H1 (cell line): ENCODE data around the gene TTC8. TPM values are rescaled to one million over a fixed set of nuclear protein-coding genes. Genes with fewer than 3 reads are reported as not detected.

ENCODE experiments used
- CTCF ChIA-PET: fragments of 300-600 bp; sonication (Branson Sonifier 250); formaldehyde crosslinking; loops from one replicate; lab custom pipeline; 2021; ENCODE audit not compliant: partially characterized antibody; lab: Charles Lee
- POLR2A ChIA-PET: fragments of 300-600 bp; sonication (Branson Sonifier 250); formaldehyde crosslinking; loops from one replicate; lab custom pipeline; 2021; ENCODE audit warnings: inconsistent platforms; ENCODE audit not compliant: partially characterized antibody; lab: Charles Lee
- DNase-seq, 2 experiments: peaks; one replicate each; pipeline versions ENCODE4 v3.0.0 to v3.0.0-alpha.2; 2010 to 2022; ENCODE audit warnings: low spot score in 2 of 2, low read depth in 1 of 2, mixed read lengths in 1 of 2
- FAIRE-seq: peaks from 2 replicates; lab custom pipeline; 2011; peaks lifted over from hg19 to GRCh38; lab: Jason Lieb, UNC
- H2AFZ ChIP-seq: 2 replicates; pipeline ENCODE4 v1.8.1; 2012; ENCODE audit warnings: low read length, inconsistent platforms
- H2AK5ac ChIP-seq: 2 replicates; pipeline ENCODE4 v1.6.1; 2013; ENCODE audit warnings: low read depth, low read length
- H2BK120ac ChIP-seq: replicated peaks from 2 replicates; pipeline ENCODE3; 2013; ENCODE audit warnings: low read depth, low read length, inconsistent platforms
- H2BK12ac ChIP-seq: 2 replicates; pipeline ENCODE4 v1.6.1; 2013; ENCODE audit warnings: low read depth, low read length
- H2BK15ac ChIP-seq: 2 replicates; pipeline ENCODE4 v1.6.1; 2013; ENCODE audit warnings: low read length
- H2BK20ac ChIP-seq: 2 replicates; pipeline ENCODE4 v1.6.1; 2013; ENCODE audit warnings: low read length
- H2BK5ac ChIP-seq: 2 replicates; pipeline ENCODE4 v1.6.1; 2013; ENCODE audit warnings: low read depth, low read length
- H3K14ac ChIP-seq: 2 replicates; pipeline ENCODE4 v1.6.1; 2013; ENCODE audit warnings: inconsistent platforms; ENCODE audit not compliant: insufficient read length
- H3K18ac ChIP-seq: 2 replicates; pipeline ENCODE4 v1.6.1; 2013; ENCODE audit warnings: low read length; ENCODE audit errors: extremely low read depth
- H3K23ac ChIP-seq: 2 replicates; pipeline ENCODE4 v1.6.1; 2013; ENCODE audit warnings: inconsistent platforms; ENCODE audit not compliant: insufficient read length
- H3K23me2 ChIP-seq: 2 replicates; pipeline ENCODE4 v1.6.1; 2013; ENCODE audit warnings: low read depth, low read length
- H3K27ac ChIP-seq: 2 replicates; pipeline ENCODE4 v1.6.1; 2011; ENCODE audit warnings: low read depth, low read length, inconsistent platforms
- H3K27me3 ChIP-seq, 4 experiments: replicated peaks in 1 of 4; 1 replicate in 1 of 4; 2 replicates in 3 of 4; pipeline versions ENCODE4 v1.6.1 to v1.8.1; 2011 to 2013; ENCODE audit warnings: low read length in 3 of 4, mild to moderate bottlenecking in 3 of 4, inconsistent platforms in 2 of 4, mixed read lengths in 2 of 4, moderate library complexity in 1 of 4; ENCODE audit not compliant: control insufficient read depth in 3 of 4, insufficient read depth in 3 of 4; ENCODE audit errors: extremely low read depth in 1 of 4
- H3K36me3 ChIP-seq, 4 experiments: 2 replicates each; pipeline versions ENCODE4 v1.6.1 to v1.8.1; 2011 to 2013; ENCODE audit warnings: mild to moderate bottlenecking in 4 of 4, low read length in 3 of 4, moderate library complexity in 2 of 4, control low read depth in 1 of 4, inconsistent platforms in 1 of 4; ENCODE audit not compliant: insufficient read depth in 4 of 4, control insufficient read depth in 2 of 4
- H3K4ac ChIP-seq: replicated peaks from 2 replicates; pipeline ENCODE3; 2013; ENCODE audit warnings: low read length, low read depth, mixed read lengths, inconsistent platforms; ENCODE audit not compliant: insufficient read length
- H3K4me1 ChIP-seq, 4 experiments: replicated peaks in 1 of 4; 1 replicate in 1 of 4; 2 replicates in 3 of 4; pipeline versions ENCODE4 v1.6.1 to v1.8.1; 2011 to 2013; ENCODE audit warnings: low read length in 3 of 4, inconsistent platforms in 2 of 4, mixed read lengths in 1 of 4; ENCODE audit not compliant: insufficient read depth in 4 of 4, control insufficient read depth in 3 of 4
- H3K4me2 ChIP-seq, 2 experiments: 2 replicates each; pipeline versions ENCODE4 v1.6.1 to v1.8.1; 2011 to 2013; ENCODE audit warnings: low read depth in 2 of 2, low read length in 2 of 2, control low read depth in 1 of 2, inconsistent platforms in 1 of 2, mild to moderate bottlenecking in 1 of 2; ENCODE audit not compliant: insufficient read depth in 1 of 2
- H3K4me3 ChIP-seq, 4 experiments: fragments of 200-600, 300-600 bp in 1 of 4; sonication (generic), shearing (Covaris generic), sonication (Bioruptor Twin) in 1 of 4; 2 replicates each; pipeline versions ENCODE4 v1.5.1 to v1.8.1; 2011 to 2016; ENCODE audit warnings: low read length in 4 of 4, low read depth in 3 of 4, control low read depth in 2 of 4, inconsistent platforms in 2 of 4, mild to moderate bottlenecking in 2 of 4, mixed read lengths in 1 of 4, moderate library complexity in 1 of 4; ENCODE audit not compliant: insufficient read depth in 2 of 4; ENCODE audit errors: extremely low read depth in 1 of 4
- H3K56ac ChIP-seq: replicated peaks from 2 replicates; pipeline ENCODE3; 2013; ENCODE audit warnings: low read depth, mild to moderate bottlenecking, mixed read lengths, low read length, inconsistent platforms; ENCODE audit not compliant: insufficient read length
- H3K79me1 ChIP-seq: 2 replicates; pipeline ENCODE4 v1.6.1; 2013; ENCODE audit warnings: low read depth, low read length, control low read depth
- H3K79me2 ChIP-seq, 2 experiments: 2 replicates each; pipeline versions ENCODE4 v1.6.1 to v1.8.1; 2012 to 2013; ENCODE audit warnings: low read length in 2 of 2, mild to moderate bottlenecking in 2 of 2, inconsistent platforms in 1 of 2; ENCODE audit not compliant: insufficient read depth in 2 of 2, control insufficient read depth in 1 of 2
- H3K9ac ChIP-seq, 4 experiments: replicated peaks in 1 of 4; 1 replicate in 1 of 4; 2 replicates in 3 of 4; pipeline versions ENCODE4 v1.6.1 to v1.8.1; 2011 to 2013; ENCODE audit warnings: low read depth in 3 of 4, low read length in 3 of 4, control low read depth in 2 of 4, mild to moderate bottlenecking in 2 of 4, moderate library complexity in 2 of 4, inconsistent platforms in 1 of 4; ENCODE audit errors: extremely low read depth in 1 of 4
- H3K9me3 ChIP-seq, 2 experiments: 2 replicates each; pipeline versions ENCODE4 v1.6.1 to v1.8.1; 2012 to 2013; ENCODE audit warnings: mild to moderate bottlenecking in 2 of 2, moderate library complexity in 2 of 2, control low read depth in 1 of 2, inconsistent platforms in 1 of 2, low read depth in 1 of 2, low read length in 1 of 2, mixed read lengths in 1 of 2; ENCODE audit not compliant: insufficient read depth in 2 of 2
- H4K20me1 ChIP-seq, 2 experiments: replicated peaks in 1 of 2; 2 replicates each; pipeline versions ENCODE3 to v1.8.1; 2011 to 2013; ENCODE audit warnings: inconsistent platforms in 2 of 2, low read length in 2 of 2, mild to moderate bottlenecking in 1 of 2; ENCODE audit not compliant: insufficient read depth in 2 of 2, control insufficient read depth in 1 of 2
- H4K5ac ChIP-seq: 2 replicates; pipeline ENCODE4 v1.6.1; 2013; ENCODE audit warnings: low read length, low read depth, mixed read lengths, inconsistent platforms; ENCODE audit not compliant: insufficient read length
- H4K8ac ChIP-seq: 2 replicates; pipeline ENCODE4 v1.8.0; 2013; ENCODE audit warnings: mild to moderate bottlenecking, moderate library complexity, low read length, inconsistent platforms; ENCODE audit not compliant: insufficient read depth; ENCODE audit errors: extremely low read depth
- H4K91ac ChIP-seq: replicated peaks from 2 replicates; pipeline ENCODE3; 2013; ENCODE audit warnings: low read length, mixed read lengths, inconsistent platforms; ENCODE audit not compliant: insufficient read length
- ATF3 ChIP-seq: IDR thresholded peaks from 2 replicates; pipeline ENCODE4 v1.6.1; 2011; ENCODE audit warnings: low read depth, mild to moderate bottlenecking, low read length; ENCODE audit not compliant: insufficient read depth
- BRCA1 ChIP-seq: IDR thresholded peaks from 2 replicates; pipeline ENCODE4 v1.6.1; 2012; ENCODE audit warnings: low read depth, low read length, improper control_type of control experiment
- CBX5 ChIP-seq: fragments of 300-800, 300-1000 bp; sonication (generic); IDR thresholded peaks from 2 replicates; pipeline ENCODE4 v1.7.1; 2016; ENCODE audit warnings: antibody characterized with exemption, low read length, low read depth
- CHD1 ChIP-seq: IDR thresholded peaks from 2 replicates; pipeline ENCODE4 v1.6.1; 2012; ENCODE audit warnings: low read depth, low read length, improper control_type of control experiment
- GTF2F1 ChIP-seq: IDR thresholded peaks from 2 replicates; pipeline ENCODE4 v1.6.1; 2012; ENCODE audit warnings: low read depth, low read length, improper control_type of control experiment, borderline replicate concordance
- JUN ChIP-seq: IDR thresholded peaks from 2 replicates; pipeline ENCODE4 v1.6.1; 2011; ENCODE audit warnings: low read depth, mild to moderate bottlenecking, improper control_type of control experiment, low read length
- KDM1A ChIP-seq: fragments of 200-600, 300-600 bp; sonication (generic); IDR thresholded peaks from 2 replicates; pipeline ENCODE4 v1.7.1; 2016; ENCODE audit warnings: mild to moderate bottlenecking, low read length, borderline replicate concordance
- KDM4A ChIP-seq: IDR thresholded peaks from one replicate; pipeline ENCODE4 v1.7.1; 2012; ENCODE audit warnings: low read depth, mild to moderate bottlenecking, moderate library complexity, low read length, inconsistent platforms; ENCODE audit not compliant: severe bottlenecking
- SAP30 ChIP-seq: fragments of 300-600 bp; sonication (generic); IDR thresholded peaks from 2 replicates; pipeline ENCODE4 v1.7.1; 2012; ENCODE audit warnings: low read length, moderate library complexity, mild to moderate bottlenecking, inconsistent platforms; ENCODE audit not compliant: insufficient read depth, insufficient replicate concordance
- SIRT6 ChIP-seq: IDR thresholded peaks from one replicate; pipeline ENCODE4 v1.7.1; 2012; ENCODE audit warnings: low read length, inconsistent platforms
- SIX5 ChIP-seq: IDR thresholded peaks from 2 replicates; pipeline ENCODE4 v1.6.1; 2011; ENCODE audit warnings: mild to moderate bottlenecking, low read depth, low read length
- SP1 ChIP-seq: IDR thresholded peaks from 2 replicates; pipeline ENCODE4 v1.6.1; 2011; ENCODE audit warnings: low read depth, low read length
- WGBS, 2 experiments: shearing (Covaris generic) in 1 of 2; methylation state at CpG; one replicate each; pipeline versions ENCODE4 v1.1.6 to v1.1.7; 2013 to 2015; ENCODE audit warnings: low lambda C conversion rate in 2 of 2, mixed read lengths in 2 of 2, inconsistent platforms in 1 of 2, low coverage in 1 of 2, missing lambda C conversion rate in 1 of 2; ENCODE audit not compliant: insufficient replicate concordance in 2 of 2, insufficient coverage in 1 of 2, insufficient read length in 1 of 2; ENCODE audit errors: extremely low coverage in 1 of 2, missing lambda C conversion rate in 1 of 2; 5-methylcytosine and 5-hydroxymethylcytosine counted together
- polyA plus RNA-seq, 7 experiments: library from polyadenylated mRNA; depleted of rRNA in 3 of 7; stranded (reverse) in 5 of 7; unstranded in 2 of 7; fragments of >200 nt in 5 of 7; fragments of 200-250 nt in 2 of 7; gene quantifications; 1 replicate in 5 of 7; 2 replicates in 1 of 7; 4 replicates in 1 of 7; pipeline versions ENCODE4 v1.2.1 to v1.2.3, GENCODE V29; 2011 to 2013; ENCODE audit warnings: missing spikeins in 2 of 7, mixed read lengths in 2 of 7
- total RNA-seq: library from RNA; stranded (reverse); fragmentation: NEBNext Ultra II Directional; extraction: Animal tissue kit (Norgen Biotek cat#: 25700); gene quantifications from 2 replicates; pipeline ENCODE4 v1.2.1, GENCODE V29; 2021
- TF ChIP-seq, protein P1 (sequence below): IDR thresholded peaks from 2 replicates; pipeline ENCODE4 v1.6.1; 2012; ENCODE audit warnings: inconsistent platforms

The TTC8 gene
- total and polyA plus RNA-seq, 2 of the 8 experiments (the other 6 are each of a cell fraction or from before 2014, with no cell fraction given), result 13.1 to 13.5 TPM

DNA sequence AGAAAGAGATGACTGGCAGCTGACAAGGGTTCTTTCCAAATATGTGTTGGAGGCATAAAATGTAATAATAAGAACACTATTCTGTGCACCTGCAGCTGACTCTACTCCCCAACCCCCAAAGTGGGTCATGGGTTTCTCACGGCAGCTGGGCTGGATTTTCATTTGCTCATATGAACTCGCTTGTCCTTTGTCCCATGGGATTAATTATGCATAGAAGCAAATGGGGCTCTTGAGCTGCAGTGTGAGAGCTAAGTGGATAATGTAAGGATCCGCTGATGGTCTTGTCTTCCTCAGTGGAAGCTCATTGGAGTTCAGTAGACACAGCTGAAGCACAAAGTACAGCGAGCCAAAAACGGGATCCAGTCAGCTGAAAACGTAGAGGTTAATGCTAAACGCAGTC is 46.3 kb downstream of the TTC8 start:
- Histone ChIP-seq H2BK5ac (no peak overlapping the region), H3K56ac (no peak overlapping the region), H3K23ac (no peak overlapping the region), H3K14ac (no peak overlapping the region), H4K5ac (no peak overlapping the region), H3K9me3 (no peaks in the 10 kb centered on the region), H2BK12ac (no peak overlapping the region), H2BK20ac (no peak overlapping the region), H4K8ac (no peak overlapping the region), H2AK5ac (no peak overlapping the region), H3K36me3 (peaks cover 0 to 8% (median 0%) of the 10 kb centered on the region in 4 experiments; a peak in 2 of 8 replicates), H3K18ac (no peak overlapping the region), H3K79me1 (no peaks in the 10 kb centered on the region), H2BK15ac (no peak overlapping the region), H3K23me2 (no peaks in the 10 kb centered on the region; the same call in 1 of the 2 replicates), H3K4me1 (no peaks in the 10 kb centered on the region), H3K4me3 (no peak overlapping the region), H2BK120ac (no peak overlapping the region), H4K91ac (no peak overlapping the region), H3K79me2 (no peaks in the 10 kb centered on the region), H3K27ac (no peak overlapping the region), H4K20me1 (peaks cover 0 to 2% of the 10 kb centered on the region in 2 experiments), H3K9ac (no peak overlapping the region), H2AFZ (no peak overlapping the region), H3K27me3 (no peaks in the 10 kb centered on the region), H3K4me2 (no peak overlapping the region), H3K4ac (no peak overlapping the region)
- ChIA-PET CTCF (interaction anchor here (0.9 to 5.9 kb wide), 3 partner anchors 46 to 204 kb away, joined by 3 to 36 read pairs (median 3); partner anchors contain the start of gene EML5), POLR2A (no interaction called here)
- WGBS, 2 experiments, result 91% methylated on average over 7 of the region's 7 CpGs; no CpG with 5 or more reads in 1 of the 2 experiments
- FAIRE-seq (no peak), DNase-seq (no peak)
- TF ChIP-seq SIRT6 (no peak), SP1 (no peak), CBX5 (no peak), ATF3 (no peak), CHD1 (no peak), BRCA1 (no peak), JUN (no peak), KDM4A (no peak), GTF2F1 (no peak), SIX5 (no peak), KDM1A (no peak), SAP30 (no peak)
- TF ChIP-seq, protein P1, sequence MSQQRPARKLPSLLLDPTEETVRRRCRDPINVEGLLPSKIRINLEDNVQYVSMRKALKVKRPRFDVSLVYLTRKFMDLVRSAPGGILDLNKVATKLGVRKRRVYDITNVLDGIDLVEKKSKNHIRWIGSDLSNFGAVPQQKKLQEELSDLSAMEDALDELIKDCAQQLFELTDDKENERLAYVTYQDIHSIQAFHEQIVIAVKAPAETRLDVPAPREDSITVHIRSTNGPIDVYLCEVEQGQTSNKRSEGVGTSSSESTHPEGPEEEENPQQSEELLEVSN, result no peak
